ENCODE measurements around the gene CARM1. TPM values are rescaled to one million over a fixed set of nuclear protein-coding genes. Genes with fewer than 3 reads are reported as not detected.

Gene CARM1
- total and polyA plus RNA-seq, 2 of the 13 experiments (the other 11 are each of a cell fraction or from before 2014, with no cell fraction given): 27.6 to 55.8 TPM

- H3K9ac ChIP-seq (ENCODE audit: insufficient read depth, low read depth, low read length): peak overlapping the region; percentile 83
- H3K36me3 ChIP-seq (replicated peaks in 1 of 2; ENCODE audit: control insufficient read depth in 1 of 2, insufficient read depth in 2 of 2, low read length in 2 of 2): peaks cover 2 to 3% of the 10 kb centered on the region in 2 experiments; a peak in 2 of 5 replicates
- H3K9me3 ChIP-seq (ENCODE audit: low read length): no peaks in the 10 kb centered on the region
- POLR2A ChIA-PET: interaction anchor here (0.7 to 2.5 kb wide), 27 partner anchors 8 to 539 kb away, joined by 3 to 41 read pairs (median 4); partner anchors contain the start of genes CARM1, DNM2, LDLR and QTRT1
- peaks cover 48% of the 10 kb centered on the region for H3K4me1 ChIP-seq (ENCODE audit: insufficient read depth, low read length)
- peak overlapping the region; percentile 93 for H3K27ac ChIP-seq (ENCODE audit: extremely low read length, insufficient read depth, low read length)
- ATAC-seq (no peak), FAIRE-seq (no peak), DNase-seq (ENCODE audit: low spot score) (no peak)
- H3K4me2 ChIP-seq (ENCODE audit: low read depth, low read length): peak overlapping the region; percentile 70
- WGBS (ENCODE audit: low lambda C conversion rate): 55% methylated on average over 38 of the region's 38 CpGs
- H2AFZ ChIP-seq (ENCODE audit: low read length): no peak overlapping the region
- CTCF ChIA-PET (ENCODE audit: low intra/inter-chr PET ratio, low total read pairs): interaction anchor here (1.1 to 1.7 kb wide), 2 partner anchors 24 to 28 kb away, joined by 3 read pairs; no protein-coding TSS in a partner anchor
- no peaks in the 10 kb centered on the region for H3K79me2 ChIP-seq (ENCODE audit: insufficient read depth, low read length)
- no peaks in the 10 kb centered on the region for H3K27me3 ChIP-seq (ENCODE audit: control insufficient read depth in 1 of 2, insufficient read depth in 2 of 2, low read length in 2 of 2)
- TSS peak; percentile 64 for BruUV-seq (replicated peaks)
- H4K20me1 ChIP-seq (ENCODE audit: insufficient read depth, low read length): no peaks in the 10 kb centered on the region
- intact Hi-C loops (cut with micrococcal nuclease; ENCODE audit: unreplicated experiment): loop anchor here (10.0 kb wide), 1 partner anchor 122 kb away; the partner anchor contains the start of gene DNM2
- in situ Hi-C loops (cut with HindIII; ENCODE audit: extremely low pct_ligation_motif_present, low pct_unique_long_range_greater_than_20kb): no loop called here
- H3K4me3 ChIP-seq (replicated peaks in 1 of 3; ENCODE audit: insufficient read depth in 1 of 3, low read depth in 2 of 3, low read length in 3 of 3): peak overlapping the region; percentile 51 to 74 (median 72); a peak in 5 of 6 replicates
- TF ChIP-seq THAP7 (CRISPR knock-in tag; IDR thresholded peaks at IDR 0.05): 0 out of 2 replicates have a peak, but pooled peaks have one; percentile 60
- TF ChIP-seq ZMYM3 (CRISPR knock-in tag; IDR thresholded peaks at IDR 0.05): 0 out of 2 replicates have a peak, but pooled peaks have one; percentile 10
- TF ChIP-seq REST (IDR thresholded peaks at IDR 0.05; ENCODE audit: borderline replicate concordance in 1 of 2, low read depth in 1 of 2, low read length in 2 of 2): no peak
- TF ChIP-seq MLLT10 (CRISPR knock-in tag; IDR thresholded peaks at IDR 0.05): no peak
- TF ChIP-seq ZEB1 (IDR thresholded peaks at IDR 0.05; ENCODE audit: insufficient replicate concordance, low read depth): no peak
- no peak for TF ChIP-seq ZNF383 (CRISPR knock-in tag; IDR thresholded peaks at IDR 0.05; ENCODE audit: borderline replicate concordance)
- no peak for TF ChIP-seq ZHX2 (IDR thresholded peaks at IDR 0.05; ENCODE audit: low read depth)
- no peak for TF ChIP-seq ZHX2 (CRISPR knock-in tag; IDR thresholded peaks at IDR 0.05; ENCODE audit: borderline replicate concordance)
- no peak for TF ChIP-seq ZNF20 (CRISPR knock-in tag; IDR thresholded peaks at IDR 0.05)
These were observed 34.6 kb upstream of the CARM1 start for GRCh38 chr19:10836479-10837330.
